ENCODE results near the gene MGAT3. TPM values are rescaled to one million over a fixed set of nuclear protein-coding genes. Genes with fewer than 3 reads are reported as not detected.

The MGAT3 gene
- total and polyA plus RNA-seq, 2 of the 8 experiments (the other 6 are each of a cell fraction or from before 2014, with no cell fraction given) = 4.3 to 9.2 TPM

- H2BK12ac ChIP-seq (ENCODE audit: low read depth, low read length) = no peak overlapping the region
- H3K9me3 ChIP-seq (ENCODE audit: insufficient read depth in 2 of 2, low read depth in 1 of 2, low read length in 1 of 2) = no peaks in the 10 kb centered on the region
- no peaks in the 10 kb centered on the region for H3K4me1 ChIP-seq (replicated peaks in 1 of 4; ENCODE audit: control insufficient read depth in 3 of 4, insufficient read depth in 4 of 4, low read length in 3 of 4)
- no peak overlapping the region for H3K14ac ChIP-seq (ENCODE audit: insufficient read length)
- H3K27me3 ChIP-seq (replicated peaks in 1 of 4; ENCODE audit: control insufficient read depth in 3 of 4, extremely low read depth in 1 of 4, insufficient read depth in 3 of 4, low read length in 3 of 4) = no peaks in the 10 kb centered on the region
- no peak overlapping the region for H3K23ac ChIP-seq (ENCODE audit: insufficient read length)
- H2AK5ac ChIP-seq (ENCODE audit: low read depth, low read length) = no peak overlapping the region
- H3K56ac ChIP-seq (replicated peaks; ENCODE audit: insufficient read length, low read depth, low read length) = no peak overlapping the region
- POLR2A ChIA-PET (ENCODE audit: partially characterized antibody) = interaction anchor here (1.6 to 2.0 kb wide), 2 partner anchors 10 to 18 kb away, joined by 6 to 7 read pairs; partner anchors contain the start of gene TAB1
- no peak overlapping the region for H3K9ac ChIP-seq (replicated peaks in 1 of 4; ENCODE audit: extremely low read depth in 1 of 4, low read depth in 3 of 4, low read length in 3 of 4)
- peaks cover 2 to 33% (median 12%) of the 10 kb centered on the region in 4 experiments; a peak in 6 of 8 replicates for H3K36me3 ChIP-seq (ENCODE audit: control insufficient read depth in 2 of 4, insufficient read depth in 4 of 4, low read length in 3 of 4)
- H4K91ac ChIP-seq (replicated peaks; ENCODE audit: insufficient read length, low read length) = no peak overlapping the region
- no peaks in the 10 kb centered on the region for H3K23me2 ChIP-seq (ENCODE audit: low read depth, low read length)
- no peak overlapping the region for H2BK15ac ChIP-seq (ENCODE audit: low read length)
- H3K4ac ChIP-seq (replicated peaks; ENCODE audit: insufficient read length, low read depth, low read length) = no peak overlapping the region
- no peak overlapping the region for H4K8ac ChIP-seq (ENCODE audit: extremely low read depth, insufficient read depth, low read length)
- FAIRE-seq (no peak), DNase-seq (ENCODE audit: low read depth in 1 of 2, low spot score in 2 of 2) (no peak)
- no peak overlapping the region for H2AFZ ChIP-seq (ENCODE audit: low read length)
- CTCF ChIA-PET (ENCODE audit: partially characterized antibody) = interaction anchor here (0.6 to 3.2 kb wide), 8 partner anchors 11 to 190 kb away, joined by 3 to 10 read pairs (median 7); partner anchors contain the start of gene TAB1
- no peak overlapping the region for H2BK20ac ChIP-seq (ENCODE audit: low read length)
- no peak overlapping the region for H3K4me2 ChIP-seq (ENCODE audit: insufficient read depth in 1 of 2, low read depth in 2 of 2, low read length in 2 of 2)
- H3K79me1 ChIP-seq (ENCODE audit: low read depth, low read length) = no peaks in the 10 kb centered on the region
- no peak overlapping the region for H3K27ac ChIP-seq (ENCODE audit: low read depth, low read length)
- H3K18ac ChIP-seq (ENCODE audit: extremely low read depth, low read length) = no peak overlapping the region
- no peak overlapping the region for H3K4me3 ChIP-seq (ENCODE audit: extremely low read depth in 1 of 4, insufficient read depth in 2 of 4, low read depth in 3 of 4, low read length in 4 of 4)
- H4K5ac ChIP-seq (ENCODE audit: insufficient read length, low read depth, low read length) = no peak overlapping the region
- H2BK120ac ChIP-seq (replicated peaks; ENCODE audit: low read depth, low read length) = no peak overlapping the region
- H2BK5ac ChIP-seq (ENCODE audit: low read depth, low read length) = no peak overlapping the region
- H4K20me1 ChIP-seq (replicated peaks in 1 of 2; ENCODE audit: control insufficient read depth in 1 of 2, insufficient read depth in 2 of 2, low read length in 2 of 2) = peaks cover 0 to 2% of the 10 kb centered on the region in 2 experiments
- H3K79me2 ChIP-seq (ENCODE audit: control insufficient read depth in 1 of 2, insufficient read depth in 2 of 2, low read length in 2 of 2) = no peaks in the 10 kb centered on the region
- TF ChIP-seq YY1 (IDR thresholded peaks at IDR 0.05; ENCODE audit: low read depth, low read length) (no peak), CBX8 (IDR thresholded peaks at IDR 0.05; ENCODE audit: borderline replicate concordance, low read depth, low read length) (no peak), TCF12 (IDR thresholded peaks at IDR 0.05; ENCODE audit: low read depth, low read length) (no peak), RXRA (IDR thresholded peaks at IDR 0.05; ENCODE audit: insufficient read depth, low read depth, low read length) (no peak), POLR2AphosphoS5 (IDR thresholded peaks at IDR 0.05; ENCODE audit: low read depth, low read length) (no peak), TAF7 (optimal IDR thresholded peaks at IDR 0.05; ENCODE audit: borderline replicate concordance, low read depth, low read length) (no peak), NANOG (IDR thresholded peaks at IDR 0.05; ENCODE audit: insufficient read depth, low read depth, low read length, poor library complexity, severe bottlenecking) (no peak)
- whole genome bisulfite sequencing, 2 experiments (ENCODE audit: extremely low coverage in 1 of 2, insufficient coverage in 1 of 2, insufficient read length in 1 of 2, insufficient replicate concordance in 2 of 2, low coverage in 1 of 2, low lambda C conversion rate in 2 of 2, missing lambda C conversion rate in 1 of 2) = 91% methylated on average over 12 of the region's 12 CpGs; no CpG with 5 or more reads in 1 of the 2 experiments
Measured at GRCh38 chr22:39417641-39418040, 39.2 kb upstream of the MGAT3 start.

All from H1 (cell line).